Thoracic aorta (tissue), 2 donors: ENCODE data around the gene CRACDL. TPM values are rescaled to one million over a fixed set of nuclear protein-coding genes. Genes with fewer than 3 reads are reported as not detected.
"Not testable (repeated sequence)": the region's sequence is repeated elsewhere in the genome, so short reads cannot be mapped to it uniquely, and the experiment has no call there.

Experiments
- ATAC-seq: fragments of 150-250 bp; one replicate; pipeline ENCODE4 v1.8.0; 2017; ENCODE audit warnings: low read depth; ENCODE audit not compliant: insufficient number of reproducible peaks, low FRiP score
- DNase-seq: peaks from one replicate; pipeline ENCODE4 v3.0.0-alpha.2; 2020; ENCODE audit warnings: low spot score
- H3K27ac ChIP-seq, 2 donors: fragments of 200-600 bp; sonication (generic); 1 replicate in 1 of 2; 2 replicates in 1 of 2; pipeline ENCODE4 v1.5.1; 2016; ENCODE audit warnings: mild to moderate bottlenecking in 2 of 2, moderate library complexity in 2 of 2
- H3K27me3 ChIP-seq: fragments of 200-600 bp; sonication (generic); replicated peaks from 2 replicates; pipeline ENCODE4 v1.6.0; 2016; ENCODE audit warnings: mild to moderate bottlenecking; ENCODE audit not compliant: insufficient read depth
- H3K36me3 ChIP-seq: fragments of 200-600 bp; sonication (generic); one replicate; pipeline ENCODE4 v1.5.1; 2016
- H3K4me1 ChIP-seq, 2 donors: fragments of 200-600 bp; sonication (generic); 1 replicate in 1 of 2; 2 replicates in 1 of 2; pipeline versions ENCODE4 v1.5.1 to v1.6.0; 2016; ENCODE audit warnings: low read depth in 2 of 2, mild to moderate bottlenecking in 1 of 2; ENCODE audit not compliant: control insufficient read depth in 1 of 2
- H3K4me3 ChIP-seq: fragments of 200-600 bp; sonication (generic); 2 replicates; pipeline ENCODE4 v1.5.1; 2016; ENCODE audit warnings: mild to moderate bottlenecking
- H3K9me3 ChIP-seq: fragments of 200-600 bp; sonication (generic); 2 replicates; pipeline ENCODE4 v1.5.1; 2016
- total RNA-seq, 2 donors: library from RNA; depleted of rRNA; stranded (reverse); fragments of >200 nt; gene quantifications; one replicate each; pipeline versions ENCODE4 v1.1.0 to v1.2.3, GENCODE V29; 2016
- TF ChIP-seq, protein P1 (sequence below): fragments of 200-600 bp; sonication (generic); IDR thresholded peaks from one replicate; pipeline ENCODE4 v1.5.1; 2019; ENCODE audit warnings: antibody characterized with exemption

Gene CRACDL
- total RNA-seq, 2 donors from 2014 or later = 1.9 to 5.9 TPM

DNA sequence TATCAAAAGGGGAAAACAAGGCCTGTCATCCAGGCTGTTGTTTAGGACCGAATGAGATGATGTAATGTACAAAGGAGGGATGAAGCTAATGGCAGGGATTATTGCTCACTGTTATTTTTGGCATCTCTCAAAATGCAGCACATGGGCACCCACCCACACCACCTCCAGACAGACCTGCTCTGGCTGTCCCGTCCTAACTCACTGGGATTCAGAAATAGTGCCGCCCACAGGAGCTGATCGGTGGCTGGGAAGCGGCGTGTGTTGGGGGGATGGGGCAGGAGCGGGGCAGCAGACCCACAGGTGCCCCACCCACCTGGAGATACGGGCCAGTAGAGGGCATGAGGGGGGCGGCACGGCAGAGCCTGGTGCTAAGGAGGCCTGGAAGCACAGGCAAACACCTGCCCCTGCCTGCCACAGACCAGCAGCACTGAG is 52.2 kb downstream of the CRACDL start:
- peaks cover 19% of the 10 kb centered on the region for H3K9me3 ChIP-seq
- DNase-seq = no peak
- H3K4me3 ChIP-seq = no peak overlapping the region
- ATAC-seq = no peak
- H3K27me3 ChIP-seq = no peaks in the 10 kb centered on the region
- H3K36me3 ChIP-seq = no peaks in the 10 kb centered on the region
- TF ChIP-seq, protein P1, sequence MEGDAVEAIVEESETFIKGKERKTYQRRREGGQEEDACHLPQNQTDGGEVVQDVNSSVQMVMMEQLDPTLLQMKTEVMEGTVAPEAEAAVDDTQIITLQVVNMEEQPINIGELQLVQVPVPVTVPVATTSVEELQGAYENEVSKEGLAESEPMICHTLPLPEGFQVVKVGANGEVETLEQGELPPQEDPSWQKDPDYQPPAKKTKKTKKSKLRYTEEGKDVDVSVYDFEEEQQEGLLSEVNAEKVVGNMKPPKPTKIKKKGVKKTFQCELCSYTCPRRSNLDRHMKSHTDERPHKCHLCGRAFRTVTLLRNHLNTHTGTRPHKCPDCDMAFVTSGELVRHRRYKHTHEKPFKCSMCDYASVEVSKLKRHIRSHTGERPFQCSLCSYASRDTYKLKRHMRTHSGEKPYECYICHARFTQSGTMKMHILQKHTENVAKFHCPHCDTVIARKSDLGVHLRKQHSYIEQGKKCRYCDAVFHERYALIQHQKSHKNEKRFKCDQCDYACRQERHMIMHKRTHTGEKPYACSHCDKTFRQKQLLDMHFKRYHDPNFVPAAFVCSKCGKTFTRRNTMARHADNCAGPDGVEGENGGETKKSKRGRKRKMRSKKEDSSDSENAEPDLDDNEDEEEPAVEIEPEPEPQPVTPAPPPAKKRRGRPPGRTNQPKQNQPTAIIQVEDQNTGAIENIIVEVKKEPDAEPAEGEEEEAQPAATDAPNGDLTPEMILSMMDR = no peak
- no peaks in the 10 kb centered on the region for H3K4me1 ChIP-seq
- no peak overlapping the region for H3K27ac ChIP-seq

DNA sequence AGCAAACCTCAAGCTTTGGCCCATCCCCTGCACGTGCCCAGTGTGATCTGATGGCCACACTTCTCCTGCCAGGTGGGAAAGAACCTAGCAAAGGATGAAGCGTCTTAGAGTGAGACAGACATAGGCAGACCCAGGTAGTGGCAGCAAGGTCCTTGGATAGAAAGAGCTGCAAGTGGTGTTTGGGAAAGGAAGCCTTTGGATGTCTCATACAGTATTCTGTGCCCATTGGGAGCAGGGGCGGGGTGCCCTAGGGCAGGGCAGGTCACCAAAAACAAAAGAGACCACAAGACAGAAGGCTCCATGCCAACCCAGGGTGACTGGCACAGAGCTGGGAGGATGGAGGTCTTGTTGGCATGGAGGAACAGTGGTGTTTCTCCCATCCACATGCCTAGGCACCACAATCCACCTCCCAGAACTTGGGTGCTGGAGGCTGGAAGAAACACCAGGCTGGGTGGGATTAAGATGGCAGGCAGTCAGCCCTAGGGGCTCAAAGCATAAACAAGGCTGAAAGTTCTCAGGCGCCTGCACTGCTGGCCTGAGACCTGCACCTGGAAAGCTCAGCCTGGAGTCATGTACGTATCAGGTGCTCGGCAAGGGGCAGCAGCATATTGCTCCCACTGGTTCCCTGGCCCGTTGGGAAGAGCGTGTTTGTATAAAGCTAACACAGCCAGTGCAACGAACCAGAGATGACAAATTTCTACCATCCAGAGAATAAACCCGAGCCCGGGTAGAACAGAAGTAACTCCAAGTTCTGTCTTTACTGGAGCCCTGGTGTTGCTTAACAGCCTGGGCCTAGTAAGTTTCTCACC is 52.9 kb downstream of the CRACDL start:
- Histone ChIP-seq H3K4me3 (no peak overlapping the region), H3K4me1 (no peaks in the 10 kb centered on the region), H3K27ac (no peak overlapping the region), H3K27me3 (no peaks in the 10 kb centered on the region), H3K9me3 (peaks cover 19% of the 10 kb centered on the region), H3K36me3 (no peaks in the 10 kb centered on the region)
- DNase-seq = no peak
- TF ChIP-seq, protein P1 = no peak
- no peak for ATAC-seq

DNA sequence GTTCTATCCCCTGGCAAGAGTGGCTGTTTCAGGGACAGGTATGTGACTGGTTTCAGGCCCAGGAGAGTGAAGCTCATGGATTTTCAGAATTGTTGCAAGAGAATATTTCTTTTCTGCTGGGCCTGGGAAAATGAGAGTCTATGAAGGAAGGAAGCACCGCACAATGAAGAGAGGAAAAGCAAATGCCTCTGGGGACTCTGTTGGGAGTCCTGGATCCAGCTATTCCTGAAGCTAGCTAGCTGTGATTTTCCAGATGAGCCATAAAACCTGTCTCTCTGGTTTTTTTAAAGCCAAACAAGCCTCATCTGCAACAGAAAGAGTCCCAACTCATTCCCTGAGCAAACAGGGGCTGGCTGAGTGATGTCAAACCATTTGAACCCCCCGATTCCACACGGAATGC is 53.7 kb downstream of the CRACDL start:
- Histone ChIP-seq H3K27ac (no peak overlapping the region), H3K27me3 (no peaks in the 10 kb centered on the region), H3K9me3 (peaks cover 13% of the 10 kb centered on the region), H3K4me3 (no peak overlapping the region), H3K36me3 (no peaks in the 10 kb centered on the region), H3K4me1 (no peaks in the 10 kb centered on the region)
- no peak for ATAC-seq
- TF ChIP-seq, protein P1 = no peak
- no peak for DNase-seq

DNA sequence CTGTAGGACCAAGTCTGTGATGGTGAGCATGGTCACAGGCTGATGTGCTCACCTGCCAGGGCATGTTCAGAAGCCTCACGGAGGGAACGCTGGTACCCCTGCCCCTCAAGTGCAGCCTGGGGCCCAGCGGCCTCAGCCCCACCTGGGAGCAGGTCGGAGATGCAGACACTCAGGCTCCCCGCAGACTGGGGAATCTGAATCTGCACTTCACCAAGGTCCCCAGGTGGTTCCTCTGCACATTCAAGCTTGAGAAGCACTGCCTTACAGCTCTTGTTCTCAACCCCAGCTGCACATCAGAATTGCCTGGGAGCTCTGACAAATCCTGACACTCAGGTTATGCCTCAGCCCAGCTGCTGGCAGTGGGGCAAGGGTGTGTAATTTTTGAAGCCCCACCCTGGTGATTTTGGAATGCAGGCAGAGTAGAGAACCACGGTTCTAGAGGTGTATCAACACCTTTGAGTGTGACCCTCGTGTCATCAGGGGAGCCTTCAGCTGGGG is 54.8 kb downstream of the CRACDL start:
- no peak overlapping the region for H3K27ac ChIP-seq
- TF ChIP-seq, protein P1 = no peak
- DNase-seq (no peak), ATAC-seq (no peak)
- no peaks in the 10 kb centered on the region for H3K27me3 ChIP-seq
- H3K4me3 ChIP-seq = no peak overlapping the region
- no peaks in the 10 kb centered on the region for H3K36me3 ChIP-seq
- no peaks in the 10 kb centered on the region for H3K4me1 ChIP-seq
- H3K9me3 ChIP-seq = peaks cover 4% of the 10 kb centered on the region

DNA sequence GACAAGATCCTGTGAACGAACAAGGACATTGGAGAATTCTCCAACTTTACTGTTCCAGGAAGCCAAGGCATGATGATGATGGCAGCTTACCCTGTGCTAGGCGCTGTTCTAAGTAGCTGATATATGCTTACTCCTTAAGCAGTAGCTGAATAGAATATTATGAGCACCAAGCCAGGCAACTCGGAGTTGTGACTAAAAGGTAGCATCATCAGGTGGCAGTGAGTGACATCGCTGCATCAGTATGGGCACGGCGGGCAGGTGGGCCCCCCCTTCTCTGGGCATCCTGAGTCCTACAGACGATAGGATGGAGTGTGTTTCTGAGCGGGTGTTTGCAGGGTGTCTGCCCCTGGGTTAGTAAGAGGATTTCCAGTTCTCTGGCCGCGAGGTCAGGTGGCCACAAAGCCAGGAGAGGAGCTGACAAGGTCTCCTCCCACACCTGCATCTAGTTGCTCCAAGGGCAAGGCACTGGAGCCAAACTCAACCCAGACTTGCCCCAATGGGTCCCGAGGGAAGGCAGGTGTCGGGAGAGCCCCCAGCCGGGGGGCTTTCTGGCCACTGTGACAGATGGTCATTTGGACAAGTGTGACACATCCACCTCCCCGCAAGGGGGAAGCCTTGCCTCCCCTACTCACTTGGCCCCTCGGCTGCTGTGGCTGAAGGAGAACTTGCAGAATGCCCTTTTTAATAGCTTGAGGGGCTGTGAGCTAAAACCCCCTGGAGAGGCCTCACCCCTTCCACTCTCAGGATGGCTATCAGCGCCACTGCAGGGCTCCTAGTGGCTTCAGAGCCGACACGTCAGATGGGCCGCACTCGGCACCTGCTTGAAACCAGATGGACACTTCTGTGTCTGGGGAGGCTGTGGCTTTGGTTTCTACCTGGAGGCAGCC is 55.5 kb downstream of the CRACDL start:
- H3K4me3 ChIP-seq = no peak overlapping the region
- H3K4me1 ChIP-seq = no peaks in the 10 kb centered on the region
- TF ChIP-seq, protein P1 = no peak
- DNase-seq = no peak
- no peaks in the 10 kb centered on the region for H3K9me3 ChIP-seq
- H3K27me3 ChIP-seq = no peaks in the 10 kb centered on the region
- no peaks in the 10 kb centered on the region for H3K36me3 ChIP-seq
- no peak overlapping the region for H3K27ac ChIP-seq
- no peak for ATAC-seq

DNA sequence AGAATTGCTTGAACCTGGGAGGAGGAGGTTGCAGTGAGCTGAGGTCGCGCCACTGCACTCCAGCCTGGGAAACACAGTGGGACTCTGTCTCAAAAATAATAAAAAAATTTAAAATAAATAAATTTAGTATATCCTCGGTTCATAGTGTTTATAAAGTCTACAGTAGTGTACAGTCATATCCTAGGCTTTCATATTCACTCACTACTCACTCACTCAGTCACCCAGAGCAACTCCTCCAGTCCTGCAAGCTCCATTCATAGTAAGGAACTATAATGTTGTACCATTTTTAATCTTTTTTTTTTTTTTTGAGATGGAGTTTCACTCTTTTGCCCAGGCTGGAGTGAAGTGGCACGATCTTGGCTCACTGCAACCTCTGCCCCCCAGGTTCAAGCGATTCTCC is 58.4 kb downstream of the CRACDL start:
- H3K27me3 ChIP-seq, DNase-seq, H3K4me3 ChIP-seq, ATAC-seq, H3K27ac ChIP-seq, H3K36me3 ChIP-seq, H3K4me1 ChIP-seq, H3K9me3 ChIP-seq: not testable (repeated sequence)
